ENCODE results near the gene AGER.

DNA sequence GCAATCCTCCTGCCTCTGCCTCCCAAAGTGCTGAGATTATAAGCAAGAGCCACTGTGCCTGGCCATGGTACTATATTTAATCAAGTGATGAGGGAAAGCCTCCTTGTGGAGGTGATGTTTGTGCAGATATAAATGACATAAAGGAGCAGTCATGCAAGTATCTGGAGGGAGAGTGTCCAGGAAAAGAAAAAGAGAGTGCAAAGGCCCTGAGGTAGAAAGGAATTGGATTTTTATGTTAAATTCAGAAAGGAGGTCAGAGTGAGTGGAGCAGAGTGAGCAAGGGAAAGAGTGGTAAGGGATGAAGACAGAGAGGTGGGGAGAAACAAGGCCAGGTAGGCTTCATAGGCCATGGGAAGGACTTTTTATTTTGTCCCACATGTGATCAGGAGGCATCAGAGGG, 46.6 kb downstream of the AGER start:
- TF ChIP-seq, protein P1, sequence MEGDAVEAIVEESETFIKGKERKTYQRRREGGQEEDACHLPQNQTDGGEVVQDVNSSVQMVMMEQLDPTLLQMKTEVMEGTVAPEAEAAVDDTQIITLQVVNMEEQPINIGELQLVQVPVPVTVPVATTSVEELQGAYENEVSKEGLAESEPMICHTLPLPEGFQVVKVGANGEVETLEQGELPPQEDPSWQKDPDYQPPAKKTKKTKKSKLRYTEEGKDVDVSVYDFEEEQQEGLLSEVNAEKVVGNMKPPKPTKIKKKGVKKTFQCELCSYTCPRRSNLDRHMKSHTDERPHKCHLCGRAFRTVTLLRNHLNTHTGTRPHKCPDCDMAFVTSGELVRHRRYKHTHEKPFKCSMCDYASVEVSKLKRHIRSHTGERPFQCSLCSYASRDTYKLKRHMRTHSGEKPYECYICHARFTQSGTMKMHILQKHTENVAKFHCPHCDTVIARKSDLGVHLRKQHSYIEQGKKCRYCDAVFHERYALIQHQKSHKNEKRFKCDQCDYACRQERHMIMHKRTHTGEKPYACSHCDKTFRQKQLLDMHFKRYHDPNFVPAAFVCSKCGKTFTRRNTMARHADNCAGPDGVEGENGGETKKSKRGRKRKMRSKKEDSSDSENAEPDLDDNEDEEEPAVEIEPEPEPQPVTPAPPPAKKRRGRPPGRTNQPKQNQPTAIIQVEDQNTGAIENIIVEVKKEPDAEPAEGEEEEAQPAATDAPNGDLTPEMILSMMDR (IDR thresholded peaks at IDR 0.05), result no peak
- no peak for TF ChIP-seq POLR2A (IDR thresholded peaks at IDR 0.05)
